ENCODE data around the gene RGR.

The RGR gene

GRCh38 chr10:84293171-84293570 lies 48.3 kb downstream of the RGR start:
- DNase-seq (ENCODE audit: low read depth in 1 of 2, low spot score in 1 of 2), result no peak

- DNase-seq (ENCODE audit: low read depth in 1 of 2, low spot score in 1 of 2), result no peak
Observed at GRCh38 chr10:84293574-84294016, 48.7 kb downstream of the RGR start.

GRCh38 chr10:84294766-84295447 lies 50.1 kb downstream of the RGR start:
- DNase-seq (ENCODE audit: low read depth in 1 of 2, low spot score in 1 of 2), result no peak

- DNase-seq (ENCODE audit: low read depth in 1 of 2, low spot score in 1 of 2), result no peak
Observed at GRCh38 chr10:84296091-84296981, 51.5 kb downstream of the RGR start.

- DNase-seq (ENCODE audit: low read depth in 1 of 2, low spot score in 1 of 2), result no peak
Observed at GRCh38 chr10:84298057-84298456, 53.2 kb downstream of the RGR start.

- no peak for DNase-seq (ENCODE audit: low read depth in 1 of 2, low spot score in 1 of 2)
Observed at GRCh38 chr10:84302223-84302622, 57.4 kb downstream of the RGR start.

- no peak for DNase-seq (ENCODE audit: low read depth in 1 of 2, low spot score in 1 of 2)
Observed at GRCh38 chr10:84306751-84307384, 62.0 kb downstream of the RGR start.

GRCh38 chr10:84308021-84308420 lies 63.2 kb downstream of the RGR start:
- no peak for DNase-seq (ENCODE audit: low read depth in 1 of 2, low spot score in 1 of 2)

GRCh38 chr10:84308481-84309304 lies 63.8 kb downstream of the RGR start:
- peak in 1 of 2 donors; percentile 17 for DNase-seq (ENCODE audit: low read depth in 1 of 2, low spot score in 1 of 2)

Measured in activated CD4-positive, alpha-beta T cell treated with anti-CD3 and anti-CD28 coated beads, Interleukin-2, amount 50 U/mL, for 24 hours (primary cell).